HepG2 (cell line): ENCODE data around the gene GEMIN8. TPM values are rescaled to one million over a fixed set of nuclear protein-coding genes. Genes with fewer than 3 reads are reported as not detected.

ENCODE experiments used
- ATAC-seq: fragments of 200-7000 bp; cut with Tn5 transposase; 3 replicates; pipeline ENCODE4 v1.9.1; 2020; ENCODE audit warnings: mild to moderate bottlenecking, moderate library complexity
- BruUV-seq: library from RNA; stranded (reverse); fragments of 400-500 nt; replicated peaks from 2 replicates; lab custom pipeline; 2021; lab: Mats Ljungman, UMichigan
- CTCF ChIA-PET: fragments of 300-600 bp; formaldehyde crosslinking; extraction: SDS; loops from one replicate; lab custom pipeline; 2021; ENCODE audit warnings: low total read pairs, inconsistent platforms, low intra/inter-chr PET ratio; lab: Yijun Ruan, JAX
- POLR2A ChIA-PET: fragments of 350-600 bp; sonication (Branson Sonifier 250); formaldehyde crosslinking; loops from one replicate; lab custom pipeline; 2020; ENCODE audit warnings: antibody characterized with exemption, inconsistent platforms; lab: Yijun Ruan, JAX
- DNase-seq: peaks from one replicate; pipeline ENCODE4 v3.0.0-alpha.2; 2015; ENCODE audit warnings: low spot score
- FAIRE-seq: peaks from 3 replicates; lab custom pipeline; 2011; peaks lifted over from hg19 to GRCh38; lab: Jason Lieb, UNC
- H2AFZ ChIP-seq: one replicate; pipeline ENCODE4 v1.6.1; 2011; ENCODE audit warnings: low read length, inconsistent platforms
- H3K27ac ChIP-seq: fragments of 300-600 bp; 3 replicates; pipeline ENCODE4 v1.8.0; 2011; ENCODE audit warnings: mixed run types, mild to moderate bottlenecking, mixed read lengths, low read length, inconsistent platforms; ENCODE audit not compliant: insufficient read depth; ENCODE audit errors: extremely low read length
- H3K27me3 ChIP-seq, 2 experiments: fragments of 200-600 bp in 1 of 2; 2 replicates in 1 of 2; 3 replicates in 1 of 2; pipeline versions ENCODE4 v1.6.0 to v1.8.0; 2011; ENCODE audit warnings: low read length in 2 of 2, mild to moderate bottlenecking in 2 of 2, moderate library complexity in 2 of 2, inconsistent platforms in 1 of 2; ENCODE audit not compliant: insufficient read depth in 2 of 2, control insufficient read depth in 1 of 2
- H3K36me3 ChIP-seq, 2 experiments: fragments of 200-600 bp in 1 of 2; replicated peaks in 1 of 2; 2 replicates in 1 of 2; 3 replicates in 1 of 2; pipeline versions ENCODE4 v1.5.1 to v1.8.0; 2011; ENCODE audit warnings: low read length in 2 of 2, inconsistent platforms in 1 of 2; ENCODE audit not compliant: insufficient read depth in 2 of 2, control insufficient read depth in 1 of 2
- H3K4me1 ChIP-seq: 2 replicates; pipeline ENCODE4 v1.5.1; 2012; ENCODE audit warnings: low read length, inconsistent platforms; ENCODE audit not compliant: insufficient read depth
- H3K4me2 ChIP-seq: 2 replicates; pipeline ENCODE4 v1.6.0; 2011; ENCODE audit warnings: low read depth, low read length, inconsistent platforms
- H3K4me3 ChIP-seq, 3 experiments: fragments of 200-600 bp in 1 of 3; sonication (generic), shearing (Covaris generic) in 1 of 3; replicated peaks in 1 of 3; 2 replicates each; pipeline ENCODE4 v1.5.1; 2011 to 2016; ENCODE audit warnings: low read length in 3 of 3, inconsistent platforms in 2 of 3, low read depth in 2 of 3, mild to moderate bottlenecking in 2 of 3, control low read depth in 1 of 3, mixed read lengths in 1 of 3; ENCODE audit not compliant: insufficient read depth in 1 of 3
- H3K79me2 ChIP-seq: one replicate; pipeline ENCODE4 v1.6.1; 2011; ENCODE audit warnings: low read length, inconsistent platforms; ENCODE audit not compliant: insufficient read depth
- H3K9ac ChIP-seq: 2 replicates; pipeline ENCODE4 v1.6.0; 2011; ENCODE audit warnings: mild to moderate bottlenecking, low read depth, low read length, inconsistent platforms; ENCODE audit not compliant: insufficient read depth
- H3K9me3 ChIP-seq: 2 replicates; pipeline ENCODE4 v1.5.1; 2012; ENCODE audit warnings: mild to moderate bottlenecking, low read length
- H4K20me1 ChIP-seq: 2 replicates; pipeline ENCODE4 v1.6.0; 2011; ENCODE audit warnings: inconsistent platforms, mild to moderate bottlenecking, low read length, moderate library complexity; ENCODE audit not compliant: insufficient read depth
- TCF7L2 ChIP-seq: IDR thresholded peaks from 2 replicates; pipeline ENCODE4 v1.6.1; 2011; ENCODE audit warnings: mild to moderate bottlenecking, low read depth, low read length, moderate library complexity
- ZNF207 ChIP-seq: fragments of 450-650 bp; IDR thresholded peaks from 2 replicates; pipeline ENCODE4 v1.6.1; 2016; ENCODE audit warnings: antibody characterized with exemption, borderline replicate concordance
- ZNF451 ChIP-seq: sonication (generic); formaldehyde crosslinking; IDR thresholded peaks from 2 replicates; pipeline ENCODE4 v1.5.0; 2020; ENCODE audit warnings: mild to moderate bottlenecking, missing genetic modification reagents
- WGBS: methylation state at CpG from one replicate; pipeline ENCODE4 v1.1.6; 2017; ENCODE audit warnings: low lambda C conversion rate; 5-methylcytosine and 5-hydroxymethylcytosine counted together
- in situ Hi-C: cut with HindIII; loops from 2 replicates; pipeline ENCODE4 v1.10.0; 2017; ENCODE audit warnings: low pct_unique_long_range_greater_than_20kb; ENCODE audit not compliant: extremely low pct_ligation_motif_present
- intact Hi-C: fragments of 100-400 bp; cut with micrococcal nuclease; formaldehyde crosslinking; loops from one replicate; pipeline ENCODE4 v1.10.0; 2022; ENCODE audit not compliant: unreplicated experiment
- polyA plus RNA-seq, 8 experiments: library from polyadenylated mRNA; depleted of rRNA in 3 of 8; stranded (reverse) in 7 of 8; unstranded in 1 of 8; fragments of >200 nt; fragmentation: Illumina TruSeq in 4 of 8; extraction: Trizol in 4 of 8; gene quantifications; 2 replicates each; pipeline versions ENCODE4 v1.2.1 to v1.2.3, GENCODE V29; 2011 to 2016; ENCODE audit warnings: low read depth in 4 of 8, missing spikeins in 1 of 8, mixed read lengths in 1 of 8; ENCODE audit not compliant: insufficient read depth in 1 of 8
- total RNA-seq, 5 experiments: library from RNA; depleted of rRNA; stranded (reverse); fragments of >200 nt; fragmentation: Illumina TruSeq; extraction: Trizol; gene quantifications; 2 replicates each; pipeline ENCODE4 v1.2.3, GENCODE V29; 2016; ENCODE audit warnings: low read depth in 1 of 5
- TF ChIP-seq, protein P1 (sequence below): IDR thresholded peaks from 2 replicates; pipeline ENCODE4 v1.6.1; 2016

The GEMIN8 gene
- total and polyA plus RNA-seq, 2 of the 13 experiments (the other 11 are each of a cell fraction or from before 2014, with no cell fraction given), result 9.7 to 23.7 TPM

DNA sequence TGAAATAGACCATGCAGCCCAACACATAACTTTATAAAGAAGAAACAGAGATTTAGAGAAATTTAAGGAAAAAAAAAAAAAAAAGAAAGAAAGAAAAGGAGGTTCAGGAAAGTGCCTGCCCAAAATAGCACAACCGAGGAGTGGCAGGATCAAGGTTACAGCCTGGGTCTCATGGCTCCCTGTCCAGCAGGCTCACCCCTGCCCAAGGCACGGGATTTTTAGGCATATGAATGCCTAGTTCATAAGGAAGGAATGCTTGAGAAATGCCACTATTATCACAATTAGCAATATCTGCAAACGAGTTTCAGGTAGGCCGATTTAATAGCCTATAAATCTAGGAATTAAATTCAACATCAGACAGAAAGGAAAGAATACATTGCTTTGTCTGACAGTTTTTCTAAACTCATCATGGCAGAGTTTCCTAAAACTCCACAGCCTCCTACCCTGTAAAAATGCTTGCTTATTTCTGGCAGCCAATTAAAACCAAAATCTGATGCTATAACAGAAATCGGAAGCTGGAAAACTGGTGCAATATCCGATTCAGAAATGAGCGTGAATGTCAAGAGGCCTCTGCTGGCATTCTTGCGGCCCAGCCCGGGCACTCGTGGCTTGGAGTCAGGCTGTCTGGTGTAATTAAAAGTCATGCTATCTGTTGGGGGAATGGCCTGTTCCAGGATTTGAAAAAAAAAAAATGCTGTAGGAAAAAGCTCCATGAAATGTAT, 63.5 kb downstream of the GEMIN8 start:
- POLR2A ChIA-PET, result no interaction called here

DNA sequence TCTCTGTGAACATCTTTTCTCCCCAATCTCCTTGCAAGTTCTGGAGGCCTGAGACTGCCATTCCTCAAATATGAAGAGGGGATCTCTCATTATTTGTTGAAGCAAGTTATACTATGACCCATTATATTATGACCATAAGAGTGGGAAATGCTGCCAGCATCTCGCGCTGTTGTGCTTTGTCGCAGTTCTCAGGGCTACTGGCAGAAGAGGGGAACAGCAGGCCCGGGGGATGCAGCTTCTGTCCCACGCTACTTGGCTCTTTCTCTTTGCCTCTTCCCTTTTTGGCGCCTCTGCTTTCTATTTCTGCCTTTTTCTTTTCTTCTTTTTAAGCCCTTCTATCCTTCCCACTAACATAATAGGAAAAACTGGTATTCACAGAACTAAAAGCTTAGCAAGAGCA, 64.2 kb downstream of the GEMIN8 start:
- CTCF ChIA-PET, result no interaction called here
- H3K27me3 ChIP-seq, result no peaks in the 10 kb centered on the region
- in situ Hi-C loops, result no loop called here
- FAIRE-seq, result no peak
- intact Hi-C loops, result no loop called here
- no peaks in the 10 kb centered on the region for H3K79me2 ChIP-seq
- H3K4me2 ChIP-seq, result no peak overlapping the region
- H4K20me1 ChIP-seq, result no peaks in the 10 kb centered on the region
- no peak for TF ChIP-seq ZNF451 (CRISPR knock-in tag)
- no peak for TF ChIP-seq ZNF207
- TF ChIP-seq, all 625 proteins: peak for 0
- no peak for DNase-seq
- no TSS peak for BruUV-seq
- Histone ChIP-seq H3K9me3 (no peaks in the 10 kb centered on the region), H3K36me3 (no peaks in the 10 kb centered on the region), H3K27ac (no peak overlapping the region), H3K4me3 (no peak overlapping the region), H3K9ac (no peak overlapping the region), H2AFZ (no peak overlapping the region), H3K4me1 (no peaks in the 10 kb centered on the region)
- 21% methylated on average over 3 of the region's 6 CpGs for WGBS
- no peak for ATAC-seq
- POLR2A ChIA-PET, result no interaction called here

More for the DNA sequence above, 63.5 kb downstream of the GEMIN8 start:
- no peaks in the 10 kb centered on the region for H3K9me3 ChIP-seq
- DNase-seq (no peak), FAIRE-seq (no peak), ATAC-seq (no peak)
- H3K79me2 ChIP-seq, result no peaks in the 10 kb centered on the region
- BruUV-seq, result no TSS peak
- no peaks in the 10 kb centered on the region for H3K27me3 ChIP-seq
- WGBS, result 35% methylated on average over 10 of the region's 10 CpGs
- no peaks in the 10 kb centered on the region for H3K36me3 ChIP-seq
- no peak overlapping the region for H3K4me2 ChIP-seq
- TF ChIP-seq TCF7L2, result no peak
- TF ChIP-seq, protein P1, sequence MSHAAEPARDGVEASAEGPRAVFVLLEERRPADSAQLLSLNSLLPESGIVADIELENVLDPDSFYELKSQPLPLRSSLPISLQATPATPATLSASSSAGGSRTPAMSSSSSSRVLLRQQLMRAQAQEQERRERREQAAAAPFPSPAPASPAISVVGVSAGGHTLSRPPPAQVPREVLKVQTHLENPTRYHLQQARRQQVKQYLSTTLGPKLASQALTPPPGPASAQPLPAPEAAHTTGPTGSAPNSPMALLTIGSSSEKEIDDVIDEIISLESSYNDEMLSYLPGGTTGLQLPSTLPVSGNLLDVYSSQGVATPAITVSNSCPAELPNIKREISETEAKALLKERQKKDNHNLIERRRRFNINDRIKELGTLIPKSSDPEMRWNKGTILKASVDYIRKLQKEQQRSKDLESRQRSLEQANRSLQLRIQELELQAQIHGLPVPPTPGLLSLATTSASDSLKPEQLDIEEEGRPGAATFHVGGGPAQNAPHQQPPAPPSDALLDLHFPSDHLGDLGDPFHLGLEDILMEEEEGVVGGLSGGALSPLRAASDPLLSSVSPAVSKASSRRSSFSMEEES, result no peak
- H3K4me1 ChIP-seq, result no peaks in the 10 kb centered on the region
- no peak overlapping the region for H3K27ac ChIP-seq
- intact Hi-C loops (no loop called here), in situ Hi-C loops (no loop called here)
- no peak overlapping the region for H2AFZ ChIP-seq
- no peaks in the 10 kb centered on the region for H4K20me1 ChIP-seq
- no peak overlapping the region for H3K4me3 ChIP-seq
- no peak overlapping the region for H3K9ac ChIP-seq
- CTCF ChIA-PET, result no interaction called here
